Lung (tissue), 12 donors: Measurements from ENCODE around the gene DUSP3. TPM values are rescaled to one million over a fixed set of nuclear protein-coding genes. Genes with fewer than 3 reads are reported as not detected.

ENCODE experiments used
- ATAC-seq: fragments of 200-7000 bp; cut with Tn5 transposase; one replicate; pipeline ENCODE4 v1.9.1; 2020; ENCODE audit warnings: moderate number of reproducible peaks; ENCODE audit not compliant: insufficient read depth, low FRiP score
- DNase-seq, 3 donors: peaks; one replicate each; pipeline ENCODE4 v3.0.0-alpha.2; 2013 to 2017
- H3K27ac ChIP-seq, 2 donors: one replicate each; pipeline ENCODE4 v1.5.1; 2013; ENCODE audit warnings: mild to moderate bottlenecking in 2 of 2, moderate library complexity in 2 of 2, control low read depth in 1 of 2, inconsistent platforms in 1 of 2, low read depth in 1 of 2, low read length in 1 of 2
- H3K27me3 ChIP-seq, 3 donors: one replicate each; pipeline ENCODE4 v1.5.1; 2013; ENCODE audit warnings: low read length in 2 of 3; ENCODE audit not compliant: control insufficient read depth in 3 of 3, insufficient read depth in 3 of 3
- H3K36me3 ChIP-seq, 4 donors: one replicate each; pipeline ENCODE4 v1.5.1; 2013; ENCODE audit warnings: low read length in 4 of 4, mild to moderate bottlenecking in 1 of 4, moderate library complexity in 1 of 4; ENCODE audit not compliant: control insufficient read depth in 4 of 4, insufficient read depth in 4 of 4
- H3K4me1 ChIP-seq, 5 donors: one replicate each; pipeline ENCODE4 v1.5.1; 2013; ENCODE audit warnings: low read length in 5 of 5, mild to moderate bottlenecking in 2 of 5, moderate library complexity in 1 of 5; ENCODE audit not compliant: control insufficient read depth in 5 of 5, insufficient read depth in 5 of 5
- H3K4me3 ChIP-seq: one replicate; pipeline ENCODE4 v1.5.1; 2013; ENCODE audit warnings: mild to moderate bottlenecking, control low read depth, moderate library complexity
- H3K9ac ChIP-seq, 2 donors: one replicate each; pipeline ENCODE4 v1.5.1; 2013; ENCODE audit warnings: low read length in 2 of 2, control low read depth in 1 of 2; ENCODE audit not compliant: insufficient read depth in 1 of 2
- H3K9me3 ChIP-seq, 4 donors: one replicate each; pipeline ENCODE4 v1.5.1; 2013; ENCODE audit warnings: low read length in 3 of 4, mild to moderate bottlenecking in 1 of 4, moderate library complexity in 1 of 4; ENCODE audit not compliant: control insufficient read depth in 4 of 4, insufficient read depth in 3 of 4
- CTCF ChIP-seq: IDR thresholded peaks from 2 replicates; pipeline ENCODE4 v1.5.1; 2012; ENCODE audit warnings: mild to moderate bottlenecking; ENCODE audit errors: control extremely low read depth, extremely low read depth
- WGBS, 2 donors: extraction: QIAGEN DNeasy Blood & Tissue Kit; methylation state at CpG; one replicate each; pipeline ENCODE4 v1.1.7; 2013; 5-methylcytosine and 5-hydroxymethylcytosine counted together
- polyA plus RNA-seq, 2 donors: library from polyadenylated mRNA; stranded (reverse); fragments of 200-250 nt; gene quantifications; one replicate each; pipeline ENCODE4 v1.2.1, GENCODE V29; 2013
- total RNA-seq, 2 donors: library from RNA; depleted of rRNA in 1 of 2; stranded (reverse); fragments of >200 nt in 1 of 2; gene quantifications; one replicate each; pipeline ENCODE4 v1.2.1, GENCODE V29; 2014 to 2021
- donor health status: control.
- donor health status: control.
- donor health status: Bipolar disorder and iron deficiency.
- donor health status: healthy.
- donor health status: DM: yes; HTN: yes; CAD: no.

Gene DUSP3
- total and polyA plus RNA-seq, 4 donors = 49.6 to 86.3 (median 66.5) TPM

- no peak for TF ChIP-seq CTCF
- no peak within 1 kb of the TSS for H3K27ac ChIP-seq
- WGBS, 2 donors = 87 to 90% methylated on average over 24 of the region's 24 CpGs
- peaks cover 0 to 4% (median 0%) of the 10 kb centered on the region in 4 donors for H3K9me3 ChIP-seq
- H3K9ac ChIP-seq = no peak within 1 kb of the TSS
- H3K4me1 ChIP-seq = peaks cover 0 to 6% (median 0%) of the 10 kb centered on the region in 5 donors
- DNase-seq = no peak
- H3K4me3 ChIP-seq = no peak within 1 kb of the TSS
- ATAC-seq = no peak
- H3K36me3 ChIP-seq = no peaks in the 10 kb centered on the region
- H3K27me3 ChIP-seq = peaks cover 0 to 21% (median 11%) of the 10 kb centered on the region in 3 donors
Measured at GRCh38 chr17:43758497-43759174, 20.1 kb downstream of the DUSP3 start, which contains the start of gene SOST. TSS of gene SOST (minus strand) at chr17:43758791. CDS start at chr17:43758741, 50 bp downstream.

GRCh38 chr17:43758086-43758485 is 20.7 kb downstream of the DUSP3 start:
- Histone ChIP-seq H3K27me3 (peaks cover 0 to 26% (median 11%) of the 10 kb centered on the region in 3 donors), H3K9me3 (peaks cover 0 to 4% (median 0%) of the 10 kb centered on the region in 4 donors), H3K9ac (no peak overlapping the region), H3K4me1 (peaks cover 0 to 6% (median 0%) of the 10 kb centered on the region in 5 donors), H3K27ac (no peak overlapping the region), H3K36me3 (no peaks in the 10 kb centered on the region), H3K4me3 (no peak overlapping the region)
- DNase-seq (no peak), ATAC-seq (no peak)
- 86 to 92% methylated on average over 6 of the region's 6 CpGs for WGBS, 2 donors
- TF ChIP-seq CTCF = no peak

DNA sequence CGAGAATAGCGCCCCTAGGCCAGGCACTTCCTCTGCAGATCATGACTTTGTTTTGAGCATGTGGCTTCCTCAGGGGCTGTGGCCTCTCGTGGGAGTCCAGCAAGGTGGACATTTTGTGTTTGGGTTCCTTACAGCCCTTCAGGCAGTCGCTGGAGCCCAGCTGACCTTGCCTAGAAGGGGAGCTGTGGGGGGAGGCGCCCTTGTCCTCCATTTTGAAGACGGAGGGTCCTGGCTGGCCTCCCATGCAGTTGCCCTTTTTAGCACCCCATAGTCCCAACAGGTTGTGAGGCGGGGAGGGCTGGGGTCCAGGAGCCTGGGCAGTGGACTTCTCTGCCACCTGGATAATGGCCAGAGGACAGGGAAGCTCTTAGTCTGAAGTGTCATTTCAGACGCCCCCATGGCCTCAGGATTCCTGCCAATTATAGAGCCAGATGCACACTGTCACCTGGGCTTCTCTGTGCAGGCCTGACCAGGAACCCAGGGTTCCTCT is 21.6 kb downstream of the DUSP3 start:
- Histone ChIP-seq H3K4me3 (no peak overlapping the region), H3K9ac (no peak overlapping the region), H3K36me3 (no peaks in the 10 kb centered on the region), H3K9me3 (peaks cover 0 to 4% (median 0%) of the 10 kb centered on the region in 4 donors), H3K27ac (no peak overlapping the region), H3K4me1 (peaks cover 0 to 6% (median 0%) of the 10 kb centered on the region in 5 donors), H3K27me3 (peaks cover 0 to 26% (median 15%) of the 10 kb centered on the region in 3 donors)
- no peak for TF ChIP-seq CTCF
- no peak for ATAC-seq
- no peak for DNase-seq
- 81 to 83% methylated on average over 8 of the region's 8 CpGs for WGBS, 2 donors
